Liver (tissue), 9 donors: ENCODE data around the gene STK40. TPM values are rescaled to one million over a fixed set of nuclear protein-coding genes. Genes with fewer than 3 reads are reported as not detected.
A peak's percentile ranks its signal among the peaks of the same experiment; 100 is the strongest.

ENCODE experiments used
- DNase-seq: peaks from one replicate; pipeline ENCODE4 v3.0.0-alpha.2; 2017; ENCODE audit warnings: low spot score
- H3K27ac ChIP-seq, 2 donors: one replicate each; pipeline ENCODE4 v1.7.0; 2013; ENCODE audit warnings: inconsistent platforms in 2 of 2, low read length in 2 of 2, control low read depth in 1 of 2, low read depth in 1 of 2, mild to moderate bottlenecking in 1 of 2
- H3K27me3 ChIP-seq, 4 donors: one replicate each; pipeline versions ENCODE4 v1.6.1 to v1.7.0; 2013; ENCODE audit warnings: low read length in 3 of 4, inconsistent platforms in 1 of 4, mild to moderate bottlenecking in 1 of 4, moderate library complexity in 1 of 4; ENCODE audit not compliant: control insufficient read depth in 4 of 4, insufficient read depth in 4 of 4
- H3K36me3 ChIP-seq, 4 donors: one replicate each; pipeline versions ENCODE4 v1.6.1 to v1.7.0; 2013; ENCODE audit warnings: low read length in 3 of 4, mild to moderate bottlenecking in 3 of 4, low read depth in 1 of 4, moderate library complexity in 1 of 4; ENCODE audit not compliant: control insufficient read depth in 4 of 4, insufficient read depth in 3 of 4
- H3K4me1 ChIP-seq, 4 donors: one replicate each; pipeline versions ENCODE4 v1.6.1 to v1.7.0; 2013; ENCODE audit warnings: low read length in 3 of 4, mild to moderate bottlenecking in 3 of 4, moderate library complexity in 1 of 4; ENCODE audit not compliant: control insufficient read depth in 4 of 4, insufficient read depth in 4 of 4
- H3K4me3 ChIP-seq, 3 donors: one replicate each; pipeline versions ENCODE4 v1.6.1 to v1.7.0; 2013; ENCODE audit warnings: low read length in 3 of 3, control low read depth in 1 of 3, low read depth in 1 of 3, mild to moderate bottlenecking in 1 of 3
- H3K9ac ChIP-seq, 2 donors: one replicate each; pipeline ENCODE4 v1.7.0; 2013; ENCODE audit warnings: low read length in 2 of 2, mild to moderate bottlenecking in 2 of 2, moderate library complexity in 2 of 2, control low read depth in 1 of 2, low read depth in 1 of 2
- H3K9me3 ChIP-seq, 4 donors: one replicate each; pipeline versions ENCODE4 v1.6.1 to v1.7.0; 2013; ENCODE audit warnings: low read length in 3 of 4; ENCODE audit not compliant: control insufficient read depth in 4 of 4
- ATF3 ChIP-seq: IDR thresholded peaks from 2 replicates; pipeline ENCODE4 v1.6.1; 2016; ENCODE audit warnings: antibody characterized with exemption
- CTCF ChIP-seq: fragments of 150-350 bp; IDR thresholded peaks from 2 replicates; pipeline ENCODE4 v1.5.1; 2017; ENCODE audit warnings: improper control_type of control experiment, low read depth, low read length; ENCODE audit not compliant: missing input control
- EGR1 ChIP-seq, 2 donors: IDR thresholded peaks; 2 replicates each; pipeline ENCODE4 v1.6.1; 2016 to 2018; ENCODE audit warnings: antibody characterized with exemption in 2 of 2, low read depth in 2 of 2
- FOXA1 ChIP-seq: IDR thresholded peaks from 2 replicates; pipeline ENCODE4 v1.6.1; 2016; ENCODE audit warnings: antibody characterized with exemption
- FOXA2 ChIP-seq: IDR thresholded peaks from 2 replicates; pipeline ENCODE4 v1.6.1; 2016; ENCODE audit warnings: antibody characterized with exemption
- GABPA ChIP-seq, 2 donors: IDR thresholded peaks in 1 of 2; conservative IDR thresholded peaks in 1 of 2; 2 replicates each; pipeline ENCODE4 v1.6.1; 2016; ENCODE audit warnings: antibody characterized with exemption in 2 of 2, mild to moderate bottlenecking in 1 of 2, moderate library complexity in 1 of 2
- HNF4A ChIP-seq, 2 donors: conservative IDR thresholded peaks; 2 replicates each; pipeline ENCODE4 v1.6.1; 2016; ENCODE audit warnings: antibody characterized with exemption in 2 of 2, mild to moderate bottlenecking in 2 of 2
- HNF4G ChIP-seq: IDR thresholded peaks from 2 replicates; pipeline ENCODE4 v1.6.1; 2016; ENCODE audit warnings: antibody characterized with exemption
- JUND ChIP-seq, 2 donors: IDR thresholded peaks; 2 replicates each; pipeline ENCODE4 v1.6.1; 2016; ENCODE audit warnings: antibody characterized with exemption in 2 of 2
- NR2F2 ChIP-seq: IDR thresholded peaks from 2 replicates; pipeline ENCODE4 v1.6.1; 2016; ENCODE audit warnings: antibody characterized with exemption
- RAD21 ChIP-seq, 2 donors: IDR thresholded peaks; 2 replicates each; pipeline ENCODE4 v1.6.1; 2016; ENCODE audit warnings: antibody characterized with exemption in 2 of 2, mild to moderate bottlenecking in 2 of 2
- RXRA ChIP-seq, 2 donors: IDR thresholded peaks; 2 replicates each; pipeline ENCODE4 v1.6.1; 2017 to 2018; ENCODE audit warnings: antibody characterized with exemption in 2 of 2, mild to moderate bottlenecking in 1 of 2
- SP1 ChIP-seq: IDR thresholded peaks from 2 replicates; pipeline ENCODE4 v1.6.1; 2018; ENCODE audit warnings: antibody characterized with exemption, mild to moderate bottlenecking
- TAF1 ChIP-seq: conservative IDR thresholded peaks from 2 replicates; pipeline ENCODE4 v1.6.1; 2016; ENCODE audit warnings: antibody characterized with exemption, mild to moderate bottlenecking
- YY1 ChIP-seq: IDR thresholded peaks from 2 replicates; pipeline ENCODE4 v1.6.1; 2016; ENCODE audit warnings: antibody characterized with exemption, mild to moderate bottlenecking
- WGBS: extraction: QIAGEN DNeasy Blood & Tissue Kit; methylation state at CpG from one replicate; pipeline ENCODE4 v1.1.7; 2013; 5-methylcytosine and 5-hydroxymethylcytosine counted together
- polyA plus RNA-seq, 2 donors: library from polyadenylated mRNA; stranded (reverse) in 1 of 2; unstranded in 1 of 2; fragments of 200-250 nt in 1 of 2; fragments of >200 nt in 1 of 2; fragmentation: Nextera tagmentation in 1 of 2; extraction: Ambion mirVana in 1 of 2; gene quantifications; one replicate each; pipeline versions ENCODE4 v1.2.1 to v1.2.3, GENCODE V29; 2013 to 2015
- total RNA-seq, 2 donors: library from RNA; depleted of rRNA; stranded (reverse); fragments of >200 nt; gene quantifications; one replicate each; pipeline ENCODE4 v1.2.3, GENCODE V29; 2014
- TF ChIP-seq, protein P1 (sequence below): IDR thresholded peaks from 2 replicates; pipeline ENCODE4 v1.6.1; 2016; ENCODE audit warnings: antibody characterized with exemption
- TF ChIP-seq, protein P2 (sequence below): IDR thresholded peaks from 2 replicates; pipeline ENCODE4 v1.6.1; 2016; ENCODE audit warnings: antibody characterized with exemption, mild to moderate bottlenecking
- TF ChIP-seq, protein P3 (sequence below): IDR thresholded peaks from 2 replicates; pipeline ENCODE4 v1.6.1; 2016; ENCODE audit warnings: antibody characterized with exemption
- donor health status: healthy.
- donor health status: healthy.
- donor health status: healthy.
- donor health status: healthy.
- donor health status: healthy.

The STK40 gene
- total and polyA plus RNA-seq, 4 donors, result 13.0 to 26.8 (median 21.9) TPM

DNA sequence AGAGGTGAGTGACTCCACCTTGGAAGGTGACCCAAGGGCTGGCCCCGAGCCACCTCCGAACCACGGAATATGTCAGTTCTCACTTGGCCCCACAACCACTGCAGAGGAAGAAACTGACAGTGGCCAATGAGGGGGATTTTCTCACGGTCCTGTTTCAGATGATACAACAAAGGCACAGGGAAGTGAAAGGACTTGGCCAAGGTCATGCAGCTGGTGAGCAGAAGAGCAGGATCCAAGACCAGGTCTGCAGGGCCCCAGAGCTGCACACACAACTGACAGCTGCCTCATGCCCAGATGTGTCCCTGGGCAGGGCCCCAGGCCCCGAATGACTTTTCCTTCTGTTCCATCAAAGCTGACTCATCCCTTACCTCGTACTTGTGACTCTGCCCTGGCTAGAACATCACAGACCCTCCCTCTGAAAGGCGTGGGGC is 36.5 kb downstream of the STK40 start:
- TF ChIP-seq ATF3 (no peak), NR2F2 (no peak), CTCF (no peak), FOXA1 (no peak), TAF1 (no peak), YY1 (no peak), JUND (IDR thresholded peaks at IDR 0.05) (no peak), RAD21 (IDR thresholded peaks at IDR 0.05) (no peak), GABPA (IDR thresholded peaks at IDR 0.05 in 1 of 2, conservative IDR thresholded peaks at IDR 0.05 in 1 of 2) (no peak), SP1 (no peak), RXRA (IDR thresholded peaks at IDR 0.05) (no peak), FOXA2 (no peak), HNF4A (conservative IDR thresholded peaks at IDR 0.05) (no peak), HNF4G (no peak), EGR1 (IDR thresholded peaks at IDR 0.05; ENCODE audit: low read depth in 2 of 2) (no peak)
- TF ChIP-seq, protein P1, sequence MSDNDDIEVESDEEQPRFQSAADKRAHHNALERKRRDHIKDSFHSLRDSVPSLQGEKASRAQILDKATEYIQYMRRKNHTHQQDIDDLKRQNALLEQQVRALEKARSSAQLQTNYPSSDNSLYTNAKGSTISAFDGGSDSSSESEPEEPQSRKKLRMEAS, result no peak
- TF ChIP-seq, protein P2, sequence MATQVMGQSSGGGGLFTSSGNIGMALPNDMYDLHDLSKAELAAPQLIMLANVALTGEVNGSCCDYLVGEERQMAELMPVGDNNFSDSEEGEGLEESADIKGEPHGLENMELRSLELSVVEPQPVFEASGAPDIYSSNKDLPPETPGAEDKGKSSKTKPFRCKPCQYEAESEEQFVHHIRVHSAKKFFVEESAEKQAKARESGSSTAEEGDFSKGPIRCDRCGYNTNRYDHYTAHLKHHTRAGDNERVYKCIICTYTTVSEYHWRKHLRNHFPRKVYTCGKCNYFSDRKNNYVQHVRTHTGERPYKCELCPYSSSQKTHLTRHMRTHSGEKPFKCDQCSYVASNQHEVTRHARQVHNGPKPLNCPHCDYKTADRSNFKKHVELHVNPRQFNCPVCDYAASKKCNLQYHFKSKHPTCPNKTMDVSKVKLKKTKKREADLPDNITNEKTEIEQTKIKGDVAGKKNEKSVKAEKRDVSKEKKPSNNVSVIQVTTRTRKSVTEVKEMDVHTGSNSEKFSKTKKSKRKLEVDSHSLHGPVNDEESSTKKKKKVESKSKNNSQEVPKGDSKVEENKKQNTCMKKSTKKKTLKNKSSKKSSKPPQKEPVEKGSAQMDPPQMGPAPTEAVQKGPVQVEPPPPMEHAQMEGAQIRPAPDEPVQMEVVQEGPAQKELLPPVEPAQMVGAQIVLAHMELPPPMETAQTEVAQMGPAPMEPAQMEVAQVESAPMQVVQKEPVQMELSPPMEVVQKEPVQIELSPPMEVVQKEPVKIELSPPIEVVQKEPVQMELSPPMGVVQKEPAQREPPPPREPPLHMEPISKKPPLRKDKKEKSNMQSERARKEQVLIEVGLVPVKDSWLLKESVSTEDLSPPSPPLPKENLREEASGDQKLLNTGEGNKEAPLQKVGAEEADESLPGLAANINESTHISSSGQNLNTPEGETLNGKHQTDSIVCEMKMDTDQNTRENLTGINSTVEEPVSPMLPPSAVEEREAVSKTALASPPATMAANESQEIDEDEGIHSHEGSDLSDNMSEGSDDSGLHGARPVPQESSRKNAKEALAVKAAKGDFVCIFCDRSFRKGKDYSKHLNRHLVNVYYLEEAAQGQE, result no peak
- TF ChIP-seq, protein P3, sequence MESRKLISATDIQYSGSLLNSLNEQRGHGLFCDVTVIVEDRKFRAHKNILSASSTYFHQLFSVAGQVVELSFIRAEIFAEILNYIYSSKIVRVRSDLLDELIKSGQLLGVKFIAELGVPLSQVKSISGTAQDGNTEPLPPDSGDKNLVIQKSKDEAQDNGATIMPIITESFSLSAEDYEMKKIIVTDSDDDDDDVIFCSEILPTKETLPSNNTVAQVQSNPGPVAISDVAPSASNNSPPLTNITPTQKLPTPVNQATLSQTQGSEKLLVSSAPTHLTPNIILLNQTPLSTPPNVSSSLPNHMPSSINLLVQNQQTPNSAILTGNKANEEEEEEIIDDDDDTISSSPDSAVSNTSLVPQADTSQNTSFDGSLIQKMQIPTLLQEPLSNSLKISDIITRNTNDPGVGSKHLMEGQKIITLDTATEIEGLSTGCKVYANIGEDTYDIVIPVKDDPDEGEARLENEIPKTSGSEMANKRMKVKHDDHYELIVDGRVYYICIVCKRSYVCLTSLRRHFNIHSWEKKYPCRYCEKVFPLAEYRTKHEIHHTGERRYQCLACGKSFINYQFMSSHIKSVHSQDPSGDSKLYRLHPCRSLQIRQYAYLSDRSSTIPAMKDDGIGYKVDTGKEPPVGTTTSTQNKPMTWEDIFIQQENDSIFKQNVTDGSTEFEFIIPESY, result no peak
- peaks cover 9 to 69% (median 32%) of the 10 kb centered on the region in 4 donors for H3K36me3 ChIP-seq
- no peaks in the 10 kb centered on the region for H3K27me3 ChIP-seq
- DNase-seq, result no peak
- no peak overlapping the region for H3K9ac ChIP-seq
- 80% methylated on average over 7 of the region's 7 CpGs for WGBS
- H3K4me1 ChIP-seq, result no peaks in the 10 kb centered on the region
- H3K4me3 ChIP-seq, result no peak overlapping the region
- H3K27ac ChIP-seq, result peak overlapping the region in 1 of 2 donors; percentile 16
- H3K9me3 ChIP-seq, result no peaks in the 10 kb centered on the region
